GM19455 (cell line): Measurements from ENCODE around the gene CHD3.

Experiments
- ATAC-seq: cut with Tn5 transposase; IDR thresholded peaks from one replicate; pipeline ENCODE4 v1.9.1; 2021; ENCODE audit not compliant: unreplicated experiment

CHD3 gene

DNA sequence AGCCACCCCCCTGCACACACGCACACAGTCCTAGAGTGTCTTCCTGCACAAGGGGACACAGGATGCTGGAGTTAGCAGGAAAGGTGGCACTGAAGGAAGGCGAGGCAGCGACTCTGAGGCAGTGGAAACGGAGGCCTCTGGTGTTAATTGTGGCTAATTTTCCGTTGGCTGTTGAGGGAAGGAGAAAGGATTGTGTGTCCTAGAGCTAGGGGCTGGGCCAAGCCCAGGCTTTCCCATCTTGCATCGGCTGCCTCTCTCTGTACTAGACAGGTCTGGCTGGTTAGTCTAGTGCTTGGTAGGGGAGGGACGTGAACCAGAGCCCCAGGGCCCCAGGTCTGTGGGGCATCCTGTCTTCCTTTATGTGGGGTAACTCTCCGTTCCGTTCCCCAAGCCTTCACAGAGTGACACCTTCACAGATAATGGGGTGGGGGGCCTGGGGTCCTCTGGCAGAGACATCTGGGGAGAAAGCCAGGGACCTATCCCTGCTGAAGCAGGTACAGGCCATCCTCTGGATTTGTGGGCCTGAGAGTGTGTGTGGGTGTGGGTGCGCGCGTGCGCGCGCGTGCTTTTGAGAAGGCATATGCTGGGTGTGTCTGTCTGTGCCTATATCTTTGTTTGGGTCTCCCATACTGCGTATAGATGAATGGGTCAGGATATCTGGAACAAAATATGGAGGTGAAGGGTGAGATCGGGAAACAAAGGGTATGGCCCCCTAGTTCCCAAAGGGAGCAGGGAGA lies at the start of gene CHD3:
Gene CHD3 (plus strand): TSS at position 606 of the 737 bp plus-strand sequence. CDS start 212 bp downstream, outside the sequence.
- ATAC-seq: no peak

DNA sequence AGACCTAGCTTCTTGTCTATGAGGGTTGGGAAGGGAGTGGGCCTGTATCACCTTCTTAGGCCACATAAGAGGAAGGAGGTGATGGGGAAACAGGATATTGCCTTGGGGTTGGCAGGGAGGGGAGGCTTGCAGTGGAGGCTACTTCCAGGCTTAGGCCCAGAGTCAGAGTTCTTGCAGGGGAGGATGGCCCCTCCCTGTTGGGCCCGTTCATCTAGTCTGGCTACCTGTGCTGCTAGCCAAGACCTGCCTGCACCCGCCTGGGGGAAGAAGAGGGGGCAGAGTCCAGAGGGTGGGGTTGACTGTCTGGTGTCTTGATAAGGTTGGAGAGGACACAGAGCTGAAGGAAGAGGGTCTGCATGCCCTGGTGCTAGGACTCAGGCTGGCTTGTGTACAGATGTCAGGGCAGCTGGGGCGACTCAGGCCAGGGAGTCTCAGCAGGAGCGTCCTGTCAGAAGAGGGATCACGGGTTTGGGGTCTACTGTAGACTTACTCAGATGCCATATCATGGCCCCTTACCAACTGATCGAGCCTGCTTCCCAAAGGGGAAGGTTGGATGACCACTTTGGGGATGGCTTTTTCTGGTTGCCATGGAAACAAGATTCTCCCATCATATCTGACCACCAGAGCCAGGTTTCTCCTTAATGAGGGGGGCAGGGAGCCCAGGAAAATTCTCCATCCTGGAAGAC lies 49.3 kb upstream of the CHD3 start:
- ATAC-seq: no peak

DNA sequence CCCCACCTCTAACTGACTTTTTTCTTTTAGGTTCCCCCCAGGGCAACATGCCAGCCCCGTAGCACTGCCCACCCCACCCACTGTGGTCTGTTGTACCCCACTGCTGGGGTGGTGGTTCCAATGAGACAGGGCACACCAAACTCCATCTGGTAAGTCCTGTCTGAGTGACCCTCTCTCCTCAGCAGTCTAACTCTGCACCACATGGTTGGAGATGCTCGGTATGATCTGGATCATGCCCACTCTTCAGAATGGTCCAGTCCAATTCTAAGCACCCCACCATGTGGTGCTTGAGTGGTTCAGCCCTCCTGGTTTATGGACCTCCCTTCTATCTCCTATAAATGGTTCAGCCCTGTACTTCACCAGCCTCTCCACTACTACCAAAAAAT lies 48.7 kb upstream of the CHD3 start:
- ATAC-seq: no peak

DNA sequence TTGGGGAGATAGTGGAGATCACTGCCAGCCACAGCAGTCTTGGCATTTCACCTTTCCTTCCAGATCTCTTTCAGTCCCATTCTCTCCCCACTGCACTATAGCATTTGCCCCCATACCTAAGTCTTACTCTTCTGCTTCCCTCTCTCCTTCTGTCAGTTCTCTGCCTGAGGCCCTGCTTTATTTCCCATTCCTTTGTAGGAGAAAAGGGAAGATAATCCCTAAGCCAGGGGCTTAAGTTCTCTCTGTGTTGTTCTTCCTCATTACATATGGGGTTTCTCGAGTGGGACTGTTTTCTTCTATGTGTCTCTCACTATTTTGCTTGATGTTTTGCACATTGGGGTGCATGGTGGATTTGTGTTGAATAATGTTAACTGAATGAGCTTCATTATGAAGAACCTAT lies 48.1 kb upstream of the CHD3 start:
- no peak for ATAC-seq

DNA sequence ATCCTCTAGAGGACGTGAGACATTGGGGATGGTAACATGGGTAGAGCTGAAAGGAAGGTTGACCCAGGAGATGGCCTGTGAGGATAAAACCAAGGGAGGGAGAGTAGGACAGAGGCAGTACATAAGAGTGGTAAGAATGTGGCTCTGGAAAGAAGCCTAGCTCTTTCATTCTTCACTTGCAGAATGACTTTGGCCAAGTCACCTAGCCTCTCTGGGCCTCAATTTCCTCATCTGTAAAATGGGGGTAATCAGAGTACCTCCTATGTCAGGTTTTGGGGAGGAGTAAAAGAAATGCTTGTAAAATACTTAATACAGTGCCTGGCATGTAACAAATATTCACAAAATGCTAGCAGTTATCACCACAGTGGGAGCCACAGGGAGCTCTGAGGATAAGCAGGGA lies 47.7 kb upstream of the CHD3 start:
- ATAC-seq: no peak

DNA sequence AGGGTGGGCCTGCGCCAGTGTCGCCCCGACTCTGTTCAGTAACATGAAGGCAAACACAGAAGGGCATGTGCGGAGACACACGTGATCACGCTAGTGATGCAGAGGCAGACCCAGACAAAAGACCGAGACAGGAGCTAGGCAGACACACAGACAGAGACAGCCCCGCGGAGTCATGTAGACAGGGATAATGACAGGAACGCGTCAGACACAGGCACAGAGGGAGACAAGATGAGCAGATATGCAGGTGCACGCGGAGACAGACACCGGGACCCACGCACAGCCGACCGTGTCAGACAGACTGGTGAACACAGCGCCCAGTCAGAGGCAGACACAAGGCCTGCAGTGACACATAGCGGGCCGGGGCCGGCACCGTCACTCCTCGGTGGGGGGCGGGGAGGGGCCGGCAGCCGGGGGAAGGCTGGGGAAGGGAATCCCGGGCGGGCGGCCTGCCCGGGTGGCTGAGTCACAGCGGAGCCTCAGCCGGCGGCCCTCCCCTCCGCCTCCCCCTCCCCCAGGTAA lies 47.1 kb upstream of the CHD3 start:
- peak; percentile 8 for ATAC-seq

DNA sequence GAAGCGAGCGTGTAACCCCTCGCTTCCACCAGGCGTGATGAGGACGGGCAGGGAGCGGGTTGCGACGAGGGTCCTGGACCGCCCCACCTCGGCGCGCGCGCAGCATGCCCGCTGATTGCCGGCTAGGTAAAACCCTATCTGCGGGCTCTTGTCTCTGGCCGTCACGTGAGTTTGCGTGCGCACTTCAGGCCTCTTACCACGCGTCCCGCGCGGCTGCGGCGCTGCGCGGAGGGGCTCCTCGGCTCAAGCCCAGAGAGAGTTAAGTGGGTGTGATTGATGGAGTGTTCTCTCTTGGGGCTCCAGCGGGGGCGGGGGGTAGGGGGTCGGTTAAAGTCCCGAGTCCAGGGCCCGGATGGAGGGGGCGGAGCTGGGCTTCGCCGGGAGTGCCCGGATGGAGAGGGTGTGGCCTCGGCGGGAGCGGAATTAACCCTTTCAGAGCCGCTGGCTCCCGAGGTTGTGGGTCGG lies 46.6 kb upstream of the CHD3 start:
- ATAC-seq: peak; percentile 12

DNA sequence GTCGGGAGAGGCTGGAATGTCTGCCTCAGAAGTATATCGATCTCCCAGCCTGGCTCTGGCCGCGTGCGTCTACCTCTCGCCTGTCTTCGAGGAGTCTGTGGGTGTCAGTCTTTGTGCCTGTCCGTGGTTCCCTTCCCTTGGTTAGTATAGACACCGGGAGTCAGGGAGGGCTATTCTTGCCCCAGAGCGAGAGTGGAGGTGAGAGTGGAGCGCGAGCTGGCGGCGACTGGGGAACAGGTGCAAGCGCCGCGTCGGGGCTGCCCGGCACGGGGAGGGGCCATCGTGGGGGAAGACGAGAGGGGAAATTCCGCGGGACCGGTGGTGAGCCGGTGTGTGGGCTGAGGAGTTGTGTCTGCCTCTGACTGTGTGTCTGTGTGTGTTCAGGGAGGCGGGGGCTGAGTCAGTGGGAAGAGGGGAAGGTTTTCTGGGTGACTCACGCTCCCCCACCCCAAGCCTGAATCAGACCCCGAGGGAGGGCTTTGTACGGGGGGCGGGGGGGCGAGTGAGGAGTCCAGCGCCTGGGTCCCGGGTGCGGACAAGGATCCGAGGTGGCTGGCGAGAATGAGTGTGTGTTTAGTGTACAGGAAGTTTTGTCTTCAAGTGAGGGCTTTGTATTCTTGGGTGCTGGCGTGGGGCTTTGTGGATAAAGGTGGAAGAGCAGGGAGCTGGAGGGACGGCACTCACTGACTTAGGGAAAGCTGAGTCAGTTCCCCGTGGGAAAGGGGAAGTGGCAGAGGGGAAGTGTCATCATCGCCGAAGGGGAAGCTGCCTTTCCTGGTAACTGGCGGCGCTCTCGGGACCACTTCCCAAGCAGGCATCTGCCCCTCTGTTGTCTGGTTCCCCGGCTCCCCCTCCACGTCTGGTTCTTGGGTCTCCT lies 46.0 kb upstream of the CHD3 start:
- peak; percentile 28 for ATAC-seq

DNA sequence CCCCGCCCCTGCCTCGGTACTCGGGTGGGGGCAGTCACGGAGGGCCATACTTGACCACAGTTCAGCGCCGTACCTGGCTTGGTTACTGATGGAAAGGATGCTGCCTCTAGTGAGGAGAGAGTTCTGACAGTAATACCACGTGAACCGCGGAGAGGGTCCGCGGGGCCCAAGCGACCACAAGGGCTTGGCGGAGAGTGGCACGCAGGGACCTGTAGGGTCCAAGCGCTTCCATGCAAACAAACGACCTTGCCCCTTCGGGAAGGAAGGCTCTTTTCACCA lies 45.4 kb upstream of the CHD3 start:
- ATAC-seq: no peak

DNA sequence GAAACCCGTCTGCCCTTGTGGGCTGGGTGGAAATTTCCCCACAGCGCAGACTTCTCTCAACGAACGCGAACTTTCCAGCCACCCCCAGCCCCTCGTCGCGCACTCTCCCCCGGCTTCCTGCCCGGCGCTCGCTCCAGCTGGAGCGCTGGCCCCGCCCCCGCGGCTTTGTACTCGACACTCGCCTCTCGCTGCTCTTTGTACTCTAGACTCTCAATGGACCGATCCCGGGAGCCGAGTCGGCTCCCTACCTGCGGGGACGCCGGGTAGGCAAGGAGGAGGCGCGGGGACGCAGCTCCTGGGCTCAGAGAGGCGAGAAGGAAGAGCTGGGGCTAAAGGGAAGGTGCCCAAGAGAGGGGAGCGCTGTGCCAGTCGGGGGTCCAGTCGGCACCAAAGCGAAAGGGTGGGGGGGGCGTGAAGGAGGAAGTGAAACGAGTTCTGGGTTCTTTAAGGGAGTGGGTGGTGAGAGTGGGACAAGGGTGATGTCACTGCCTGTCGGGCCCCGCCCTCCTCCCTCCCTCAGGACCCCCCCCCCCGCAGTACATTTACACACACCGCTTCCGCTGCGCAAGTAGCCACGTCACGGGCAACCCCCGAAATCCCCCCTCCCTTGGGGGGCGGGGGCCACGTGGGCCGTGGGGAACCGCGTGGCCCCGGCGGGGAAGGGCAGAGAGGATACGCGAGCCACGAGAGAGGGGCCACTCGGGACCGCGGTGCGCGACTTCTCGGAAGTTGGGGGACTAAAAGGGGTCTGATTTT lies 44.9 kb upstream of the CHD3 start:
- no peak for ATAC-seq

DNA sequence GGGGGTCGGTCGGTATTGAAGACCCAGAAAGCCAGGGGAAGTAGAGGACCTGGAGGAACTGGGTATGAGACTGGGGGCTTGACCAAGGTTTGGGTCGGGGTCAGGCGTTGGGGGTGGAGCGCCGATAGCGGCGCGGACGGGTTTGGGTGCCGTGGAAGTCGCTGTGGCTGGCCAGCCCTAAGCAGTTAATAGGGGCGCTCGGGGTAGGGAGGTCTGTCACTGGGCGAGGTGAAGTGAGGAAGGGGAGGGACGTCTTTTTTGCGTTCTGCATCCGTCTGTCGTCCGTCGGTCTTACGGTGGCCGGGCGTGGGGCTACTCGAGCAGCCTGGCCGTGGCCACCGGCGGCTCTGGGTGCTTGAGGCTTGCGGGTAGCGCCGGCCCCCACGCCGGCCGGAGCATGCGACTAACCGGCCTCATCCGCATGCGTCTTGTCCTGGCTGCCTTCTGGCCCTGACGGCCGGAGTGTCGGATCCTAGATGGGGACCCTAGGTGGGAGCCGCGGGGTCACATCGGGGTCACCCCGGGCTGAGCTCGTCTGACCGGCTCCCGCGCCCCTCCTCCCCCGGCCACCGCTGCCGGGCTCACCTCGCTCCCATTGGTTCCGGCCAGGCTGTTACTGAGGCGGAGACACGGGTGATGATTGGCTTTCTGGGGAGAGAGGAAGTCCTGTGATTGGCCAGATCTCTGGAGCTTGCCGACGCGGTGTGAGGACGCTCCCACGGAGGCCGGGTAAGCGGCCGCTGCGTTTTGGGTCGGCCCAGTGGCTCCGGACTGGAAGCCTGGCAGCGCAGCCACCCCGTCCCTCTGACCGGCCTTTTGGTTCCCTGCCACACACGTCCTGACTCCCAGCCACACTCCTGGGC lies 44.1 kb upstream of the CHD3 start:
- peak; percentile 54 for ATAC-seq

DNA sequence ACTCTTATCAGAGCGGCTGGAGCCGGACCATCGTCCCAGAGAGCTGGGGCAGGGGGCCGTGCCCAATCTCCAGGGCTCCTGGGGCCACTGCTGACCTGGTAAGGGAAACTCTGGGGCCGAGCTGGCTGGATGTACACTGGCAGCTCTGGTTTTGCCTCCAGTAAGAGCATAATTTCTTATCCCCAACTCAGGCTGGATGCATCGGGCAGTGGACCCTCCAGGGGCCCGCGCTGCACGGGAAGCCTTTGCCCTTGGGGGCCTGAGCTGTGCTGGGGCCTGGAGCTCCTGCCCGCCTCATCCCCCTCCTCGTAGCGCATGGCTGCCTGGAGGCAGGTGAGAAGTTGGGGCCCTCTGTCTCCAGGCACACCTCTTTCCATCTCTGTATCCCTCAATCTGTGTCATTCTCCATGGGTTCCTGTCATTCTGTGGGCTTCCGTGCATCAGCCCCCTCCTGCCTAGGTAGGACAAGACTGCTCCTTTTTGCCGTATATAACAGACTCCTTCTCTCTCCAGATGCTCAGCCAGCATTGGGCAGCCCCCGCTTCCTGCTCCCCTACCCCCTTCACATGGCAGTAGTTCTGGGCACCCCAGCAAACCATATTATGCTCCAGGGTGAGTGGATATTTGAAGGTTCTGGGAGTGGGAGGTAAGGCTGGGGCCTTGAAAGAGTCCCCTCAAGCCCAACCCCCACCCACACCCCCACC lies 43.1 kb upstream of the CHD3 start:
- no peak for ATAC-seq

DNA sequence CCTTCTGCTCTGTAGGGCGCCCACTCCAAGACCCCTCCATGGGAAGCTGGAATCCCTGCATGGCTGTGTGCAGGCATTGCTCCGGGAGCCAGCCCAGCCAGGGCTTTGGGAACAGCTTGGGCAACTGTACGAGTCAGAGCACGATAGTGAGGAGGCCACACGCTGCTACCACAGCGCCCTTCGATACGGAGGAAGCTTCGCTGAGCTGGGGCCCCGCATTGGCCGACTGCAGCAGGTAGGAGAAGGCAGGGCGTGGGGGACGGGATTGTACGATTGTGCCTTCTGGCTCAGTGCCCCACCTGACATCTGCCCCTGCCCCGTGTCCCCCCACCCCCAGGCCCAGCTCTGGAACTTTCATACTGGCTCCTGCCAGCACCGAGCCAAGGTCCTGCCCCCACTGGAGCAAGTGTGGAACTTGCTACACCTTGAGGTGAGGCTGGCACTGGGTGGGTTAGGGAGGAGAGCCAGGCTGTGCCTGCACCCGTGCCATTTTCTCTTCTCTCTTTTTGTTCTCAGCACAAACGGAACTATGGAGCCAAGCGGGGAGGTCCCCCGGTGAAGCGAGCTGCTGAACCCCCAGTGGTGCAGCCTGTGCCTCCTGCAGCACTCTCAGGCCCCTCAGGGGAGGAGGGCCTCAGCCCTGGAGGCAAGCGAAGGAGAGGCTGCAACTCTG lies 42.4 kb upstream of the CHD3 start:
- ATAC-seq: no peak

DNA sequence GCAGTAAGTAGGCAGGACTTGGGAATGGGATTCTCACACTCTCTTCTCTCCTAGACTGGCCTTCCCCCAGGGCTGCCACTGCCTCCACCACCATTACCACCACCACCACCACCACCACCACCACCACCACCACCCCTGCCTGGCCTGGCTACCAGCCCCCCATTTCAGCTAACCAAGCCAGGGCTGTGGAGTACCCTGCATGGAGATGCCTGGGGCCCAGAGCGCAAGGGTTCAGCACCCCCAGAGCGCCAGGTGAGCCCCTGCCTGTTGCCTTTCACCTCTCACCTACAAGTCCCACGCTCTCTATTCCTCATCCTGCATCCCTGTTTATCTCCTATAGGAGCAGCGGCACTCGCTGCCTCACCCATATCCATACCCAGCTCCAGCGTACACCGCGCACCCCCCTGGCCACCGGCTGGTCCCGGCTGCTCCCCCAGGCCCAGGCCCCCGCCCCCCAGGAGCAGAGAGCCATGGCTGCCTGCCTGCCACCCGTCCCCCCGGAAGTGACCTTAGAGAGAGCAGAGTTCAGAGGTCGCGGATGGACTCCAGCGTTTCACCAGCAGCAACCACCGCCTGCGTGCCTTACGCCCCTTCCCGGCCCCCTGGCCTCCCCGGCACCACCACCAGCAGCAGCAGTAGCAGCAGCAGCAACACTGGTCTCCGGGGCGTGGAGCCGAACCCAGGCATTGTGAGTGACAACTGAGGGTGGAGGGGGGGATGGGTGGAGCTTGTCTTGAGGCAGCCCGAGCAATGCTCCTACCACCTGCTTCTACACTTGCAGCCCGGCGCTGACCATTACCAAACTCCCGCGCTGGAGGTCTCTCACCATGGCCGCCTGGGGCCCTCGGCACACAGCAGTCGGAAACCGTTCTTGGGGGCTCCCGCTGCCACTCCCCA lies 41.6 kb upstream of the CHD3 start:
- ATAC-seq: no peak

DNA sequence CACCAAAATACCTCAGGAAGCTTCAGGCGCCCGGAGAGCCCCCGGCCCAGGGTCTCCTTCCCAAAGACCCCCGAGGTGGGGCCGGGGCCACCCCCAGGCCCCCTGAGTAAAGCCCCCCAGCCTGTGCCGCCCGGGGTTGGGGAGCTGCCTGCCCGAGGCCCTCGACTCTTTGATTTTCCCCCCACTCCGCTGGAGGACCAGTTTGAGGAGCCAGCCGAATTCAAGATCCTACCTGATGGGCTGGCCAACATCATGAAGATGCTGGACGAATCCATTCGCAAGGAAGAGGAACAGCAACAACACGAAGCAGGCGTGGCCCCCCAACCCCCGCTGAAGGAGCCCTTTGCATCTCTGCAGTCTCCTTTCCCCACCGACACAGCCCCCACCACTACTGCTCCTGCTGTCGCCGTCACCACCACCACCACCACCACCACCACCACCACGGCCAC lies 40.4 kb upstream of the CHD3 start:
- no peak for ATAC-seq

DNA sequence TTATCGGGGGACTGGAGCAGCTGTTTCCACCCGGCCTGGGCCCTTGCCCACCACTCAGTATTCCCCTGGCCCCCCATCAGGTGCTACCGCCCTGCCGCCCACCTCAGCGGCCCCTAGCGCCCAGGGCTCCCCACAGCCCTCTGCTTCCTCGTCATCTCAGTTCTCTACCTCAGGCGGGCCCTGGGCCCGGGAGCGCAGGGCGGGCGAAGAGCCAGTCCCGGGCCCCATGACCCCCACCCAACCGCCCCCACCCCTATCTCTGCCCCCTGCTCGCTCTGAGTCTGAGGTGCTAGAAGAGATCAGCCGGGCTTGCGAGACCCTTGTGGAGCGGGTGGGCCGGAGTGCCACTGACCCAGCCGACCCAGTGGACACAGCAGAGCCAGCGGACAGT lies 39.9 kb upstream of the CHD3 start:
- no peak for ATAC-seq

DNA sequence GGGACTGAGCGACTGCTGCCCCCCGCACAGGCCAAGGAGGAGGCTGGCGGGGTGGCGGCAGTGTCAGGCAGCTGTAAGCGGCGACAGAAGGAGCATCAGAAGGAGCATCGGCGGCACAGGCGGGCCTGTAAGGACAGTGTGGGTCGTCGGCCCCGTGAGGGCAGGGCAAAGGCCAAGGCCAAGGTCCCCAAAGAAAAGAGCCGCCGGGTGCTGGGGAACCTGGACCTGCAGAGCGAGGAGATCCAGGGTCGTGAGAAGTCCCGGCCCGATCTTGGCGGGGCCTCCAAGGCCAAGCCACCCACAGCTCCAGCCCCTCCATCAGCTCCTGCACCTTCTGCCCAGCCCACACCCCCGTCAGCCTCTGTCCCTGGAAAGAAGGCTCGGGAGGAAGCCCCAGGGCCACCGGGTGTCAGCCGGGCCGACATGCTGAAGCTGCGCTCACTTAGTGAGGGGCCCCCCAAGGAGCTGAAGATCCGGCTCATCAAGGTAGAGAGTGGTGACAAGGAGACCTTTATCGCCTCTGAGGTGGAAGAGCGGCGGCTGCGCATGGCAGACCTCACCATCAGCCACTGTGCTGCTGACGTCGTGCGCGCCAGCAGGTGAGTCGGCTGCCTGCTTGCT lies 39.3 kb upstream of the CHD3 start:
- ATAC-seq: no peak
